HepG2 (cell line): ENCODE measurements around the gene PHLDB1. TPM values are rescaled to one million over a fixed set of nuclear protein-coding genes. Genes with fewer than 3 reads are reported as not detected.

Experiments
- ATF3 ChIP-seq: sonication (generic); formaldehyde crosslinking; IDR thresholded peaks from 2 replicates; pipeline ENCODE4 v1.4.0; 2020; ENCODE audit warnings: missing genetic modification reagents
- CEBPG ChIP-seq: IDR thresholded peaks from 2 replicates; pipeline ENCODE4 v1.6.1; 2016
- GRHL1 ChIP-seq: sonication (generic); formaldehyde crosslinking; conservative IDR thresholded peaks from 2 replicates; pipeline ENCODE4 v1.8.0; 2022; ENCODE audit warnings: missing genetic modification reagents
- KLF11 ChIP-seq: IDR thresholded peaks from 2 replicates; pipeline ENCODE4 v1.6.1; 2016; ENCODE audit warnings: missing compliant biosample characterization
- REPIN1 ChIP-seq: sonication (generic); formaldehyde crosslinking; IDR thresholded peaks from 2 replicates; pipeline ENCODE4 v1.8.0; 2022; ENCODE audit warnings: missing genetic modification reagents, low read depth, mild to moderate bottlenecking, borderline replicate concordance
- ZFP36L1 ChIP-seq: sonication (generic); formaldehyde crosslinking; IDR thresholded peaks from 2 replicates; pipeline ENCODE4 v1.8.0; 2022; ENCODE audit warnings: mild to moderate bottlenecking, missing genetic modification reagents, moderate library complexity
- ZFP36L2 ChIP-seq: sonication (generic); formaldehyde crosslinking; IDR thresholded peaks from 2 replicates; pipeline ENCODE4 v1.4.0; 2020; ENCODE audit warnings: missing genetic modification reagents
- ZNF503 ChIP-seq: sonication (generic); formaldehyde crosslinking; IDR thresholded peaks from 2 replicates; pipeline ENCODE4 v1.4.0; 2020; ENCODE audit warnings: missing genetic modification reagents
- ZNF589 ChIP-seq: sonication (generic); formaldehyde crosslinking; conservative IDR thresholded peaks from 2 replicates; pipeline ENCODE4 v1.8.0; 2022; ENCODE audit warnings: mild to moderate bottlenecking, moderate library complexity, missing genetic modification reagents
- ZNF644 ChIP-seq: IDR thresholded peaks from 2 replicates; pipeline ENCODE4 v1.6.1; 2016; ENCODE audit warnings: low read depth
- ZNF720 ChIP-seq: sonication (generic); formaldehyde crosslinking; IDR thresholded peaks from 2 replicates; pipeline ENCODE4 v1.4.0; 2020; ENCODE audit warnings: missing genetic modification reagents
- ZNF746 ChIP-seq: sonication (generic); formaldehyde crosslinking; IDR thresholded peaks from 2 replicates; pipeline ENCODE4 v1.8.0; 2022; ENCODE audit warnings: mild to moderate bottlenecking, missing genetic modification reagents
- ZNF749 ChIP-seq: sonication (generic); formaldehyde crosslinking; IDR thresholded peaks from 2 replicates; pipeline ENCODE4 v1.8.0; 2022; ENCODE audit warnings: mild to moderate bottlenecking, missing genetic modification reagents, moderate library complexity, borderline replicate concordance
- polyA plus RNA-seq, 8 experiments: library from polyadenylated mRNA; depleted of rRNA in 3 of 8; stranded (reverse) in 7 of 8; unstranded in 1 of 8; fragments of >200 nt; fragmentation: Illumina TruSeq in 4 of 8; extraction: Trizol in 4 of 8; gene quantifications; 2 replicates each; pipeline versions ENCODE4 v1.2.1 to v1.2.3, GENCODE V29; 2011 to 2016; ENCODE audit warnings: low read depth in 4 of 8, missing spikeins in 1 of 8, mixed read lengths in 1 of 8; ENCODE audit not compliant: insufficient read depth in 1 of 8
- total RNA-seq, 5 experiments: library from RNA; depleted of rRNA; stranded (reverse); fragments of >200 nt; fragmentation: Illumina TruSeq; extraction: Trizol; gene quantifications; 2 replicates each; pipeline ENCODE4 v1.2.3, GENCODE V29; 2016; ENCODE audit warnings: low read depth in 1 of 5
- TF ChIP-seq, protein P1 (sequence below): sonication (generic); formaldehyde crosslinking; IDR thresholded peaks from 2 replicates; pipeline ENCODE4 v1.8.1; 2023; ENCODE audit warnings: mild to moderate bottlenecking, missing genetic modification reagents
- TF ChIP-seq, protein P2 (sequence below): sonication (generic); formaldehyde crosslinking; IDR thresholded peaks from 2 replicates; pipeline ENCODE4 v1.5.0; 2020; ENCODE audit warnings: missing genetic modification reagents
- TF ChIP-seq, protein P3 (sequence below): sonication (generic); formaldehyde crosslinking; IDR thresholded peaks from 2 replicates; pipeline ENCODE4 v1.8.1; 2023; ENCODE audit warnings: missing genetic modification reagents, inconsistent platforms, borderline replicate concordance
- TF ChIP-seq, protein P4 (sequence below): sonication (generic); formaldehyde crosslinking; IDR thresholded peaks from 2 replicates; pipeline ENCODE4 v1.4.0; 2020; ENCODE audit warnings: missing genetic modification reagents, borderline replicate concordance

PHLDB1 gene
- total and polyA plus RNA-seq, 2 of the 13 experiments (the other 11 are each of a cell fraction or from before 2014, with no cell fraction given): 13.8 to 14.2 TPM

DNA sequence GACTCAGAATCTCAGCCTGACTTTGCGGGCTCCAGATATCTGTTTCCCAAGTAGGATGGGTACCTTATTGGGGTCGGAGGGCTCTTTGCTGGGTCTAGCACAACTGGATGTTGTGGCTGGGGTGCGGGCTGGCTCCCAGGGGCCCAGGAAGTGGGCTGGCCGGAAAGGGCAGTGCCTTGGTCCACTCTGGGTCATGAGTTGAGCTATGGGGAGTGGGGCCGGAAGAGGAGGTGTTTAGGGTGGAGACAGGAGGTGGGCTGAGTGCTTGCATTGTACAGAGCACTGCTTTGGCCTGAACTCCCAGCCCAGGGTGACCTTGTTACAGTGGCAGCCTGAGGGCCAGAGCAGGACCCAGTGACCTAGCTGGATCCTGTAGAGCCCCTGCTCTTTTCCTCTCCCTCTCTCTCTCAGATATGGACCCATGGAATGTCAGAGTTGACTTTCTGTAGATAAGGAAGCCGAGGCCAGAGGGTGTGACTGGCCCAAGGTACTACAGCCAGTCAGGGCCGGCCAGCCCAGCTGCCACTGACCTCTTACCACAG, 13.2 kb downstream of the PHLDB1 start (continued):
- TF ChIP-seq, protein P1, sequence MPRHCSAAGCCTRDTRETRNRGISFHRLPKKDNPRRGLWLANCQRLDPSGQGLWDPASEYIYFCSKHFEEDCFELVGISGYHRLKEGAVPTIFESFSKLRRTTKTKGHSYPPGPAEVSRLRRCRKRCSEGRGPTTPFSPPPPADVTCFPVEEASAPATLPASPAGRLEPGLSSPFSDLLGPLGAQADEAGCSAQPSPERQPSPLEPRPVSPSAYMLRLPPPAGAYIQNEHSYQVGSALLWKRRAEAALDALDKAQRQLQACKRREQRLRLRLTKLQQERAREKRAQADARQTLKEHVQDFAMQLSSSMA (CRISPR knock-in tag): peak; percentile 81; the same call in 1 of the 2 replicates
- TF ChIP-seq ATF3 (0 out of 2 replicates have a peak, but pooled peaks have one; percentile 34), ZFP36L1 (no peak; the same call in 1 of the 2 replicates), GRHL1 (CRISPR knock-in tag) (no peak), REPIN1 (CRISPR knock-in tag) (0 out of 2 replicates have a peak, but pooled peaks have one; percentile 4), CEBPG (CRISPR knock-in tag) (no peak), ZNF503 (CRISPR knock-in tag) (no peak), ZNF746 (peak; percentile 17; the same call in 1 of the 2 replicates), KLF11 (CRISPR knock-in tag) (no peak; the same call in 1 of the 2 replicates), ZNF589 (CRISPR knock-in tag) (no peak), ZNF720 (CRISPR knock-in tag) (no peak), ZNF644 (no peak), ZFP36L2 (CRISPR knock-in tag) (no peak), ZNF749 (no peak)
- TF ChIP-seq, protein P2, sequence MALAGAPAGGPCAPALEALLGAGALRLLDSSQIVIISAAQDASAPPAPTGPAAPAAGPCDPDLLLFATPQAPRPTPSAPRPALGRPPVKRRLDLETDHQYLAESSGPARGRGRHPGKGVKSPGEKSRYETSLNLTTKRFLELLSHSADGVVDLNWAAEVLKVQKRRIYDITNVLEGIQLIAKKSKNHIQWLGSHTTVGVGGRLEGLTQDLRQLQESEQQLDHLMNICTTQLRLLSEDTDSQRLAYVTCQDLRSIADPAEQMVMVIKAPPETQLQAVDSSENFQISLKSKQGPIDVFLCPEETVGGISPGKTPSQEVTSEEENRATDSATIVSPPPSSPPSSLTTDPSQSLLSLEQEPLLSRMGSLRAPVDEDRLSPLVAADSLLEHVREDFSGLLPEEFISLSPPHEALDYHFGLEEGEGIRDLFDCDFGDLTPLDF: no peak
- TF ChIP-seq, protein P3, sequence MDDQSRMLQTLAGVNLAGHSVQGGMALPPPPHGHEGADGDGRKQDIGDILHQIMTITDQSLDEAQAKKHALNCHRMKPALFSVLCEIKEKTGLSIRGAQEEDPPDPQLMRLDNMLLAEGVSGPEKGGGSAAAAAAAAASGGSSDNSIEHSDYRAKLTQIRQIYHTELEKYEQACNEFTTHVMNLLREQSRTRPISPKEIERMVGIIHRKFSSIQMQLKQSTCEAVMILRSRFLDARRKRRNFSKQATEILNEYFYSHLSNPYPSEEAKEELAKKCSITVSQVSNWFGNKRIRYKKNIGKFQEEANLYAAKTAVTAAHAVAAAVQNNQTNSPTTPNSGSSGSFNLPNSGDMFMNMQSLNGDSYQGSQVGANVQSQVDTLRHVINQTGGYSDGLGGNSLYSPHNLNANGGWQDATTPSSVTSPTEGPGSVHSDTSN (CRISPR knock-in tag): no peak
- TF ChIP-seq, protein P4, sequence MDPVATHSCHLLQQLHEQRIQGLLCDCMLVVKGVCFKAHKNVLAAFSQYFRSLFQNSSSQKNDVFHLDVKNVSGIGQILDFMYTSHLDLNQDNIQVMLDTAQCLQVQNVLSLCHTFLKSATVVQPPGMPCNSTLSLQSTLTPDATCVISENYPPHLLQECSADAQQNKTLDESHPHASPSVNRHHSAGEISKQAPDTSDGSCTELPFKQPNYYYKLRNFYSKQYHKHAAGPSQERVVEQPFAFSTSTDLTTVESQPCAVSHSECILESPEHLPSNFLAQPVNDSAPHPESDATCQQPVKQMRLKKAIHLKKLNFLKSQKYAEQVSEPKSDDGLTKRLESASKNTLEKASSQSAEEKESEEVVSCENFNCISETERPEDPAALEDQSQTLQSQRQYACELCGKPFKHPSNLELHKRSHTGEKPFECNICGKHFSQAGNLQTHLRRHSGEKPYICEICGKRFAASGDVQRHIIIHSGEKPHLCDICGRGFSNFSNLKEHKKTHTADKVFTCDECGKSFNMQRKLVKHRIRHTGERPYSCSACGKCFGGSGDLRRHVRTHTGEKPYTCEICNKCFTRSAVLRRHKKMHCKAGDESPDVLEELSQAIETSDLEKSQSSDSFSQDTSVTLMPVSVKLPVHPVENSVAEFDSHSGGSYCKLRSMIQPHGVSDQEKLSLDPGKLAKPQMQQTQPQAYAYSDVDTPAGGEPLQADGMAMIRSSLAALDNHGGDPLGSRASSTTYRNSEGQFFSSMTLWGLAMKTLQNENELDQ (CRISPR knock-in tag): no peak
